CD14-positive monocyte (primary cell): ENCODE results near the gene CSAD. TPM values are rescaled to one million over a fixed set of nuclear protein-coding genes. Genes with fewer than 3 reads are reported as not detected.

Experiments used
- DNase-seq, 3 donors: peaks; one replicate each; pipeline ENCODE4 v3.0.0-alpha.2; 2011 to 2022
- H2AFZ ChIP-seq: 2 replicates; pipeline ENCODE4 v1.6.0; 2012; ENCODE audit warnings: mild to moderate bottlenecking, low read depth, low read length, inconsistent platforms; ENCODE audit not compliant: insufficient read depth, poor library complexity, severe bottlenecking
- H3K27ac ChIP-seq, 2 donors: 1 replicate in 1 of 2; 2 replicates in 1 of 2; pipeline ENCODE4 v1.5.1; 2012 to 2013; ENCODE audit warnings: low read length in 2 of 2, control low read depth in 1 of 2, inconsistent platforms in 1 of 2, low read depth in 1 of 2, mild to moderate bottlenecking in 1 of 2
- H3K27me3 ChIP-seq, 2 donors: one replicate each; pipeline versions ENCODE4 v1.6.0 to v1.6.1; 2011 to 2013; ENCODE audit warnings: low read length in 2 of 2; ENCODE audit not compliant: control insufficient read depth in 2 of 2, insufficient read depth in 2 of 2
- H3K36me3 ChIP-seq, 2 donors: replicated peaks in 1 of 2; 1 replicate in 1 of 2; 2 replicates in 1 of 2; pipeline versions ENCODE4 v1.5.1 to v1.6.1; 2012 to 2013; ENCODE audit warnings: low read length in 2 of 2, control low read depth in 1 of 2, inconsistent platforms in 1 of 2, mild to moderate bottlenecking in 1 of 2; ENCODE audit not compliant: insufficient read depth in 2 of 2, control insufficient read depth in 1 of 2
- H3K4me1 ChIP-seq, 2 donors: 1 replicate in 1 of 2; 2 replicates in 1 of 2; pipeline versions ENCODE4 v1.5.1 to v1.6.1; 2012 to 2013; ENCODE audit warnings: low read length in 2 of 2, control low read depth in 1 of 2, inconsistent platforms in 1 of 2, mild to moderate bottlenecking in 1 of 2, moderate library complexity in 1 of 2; ENCODE audit not compliant: insufficient read depth in 2 of 2, control insufficient read depth in 1 of 2
- H3K4me2 ChIP-seq: replicated peaks from 2 replicates; pipeline ENCODE3; 2012; ENCODE audit warnings: low read length, moderate library complexity, mild to moderate bottlenecking; ENCODE audit not compliant: poor library complexity, severe bottlenecking; ENCODE audit errors: extremely low read depth
- H3K4me3 ChIP-seq, 3 experiments: fragments of 200-600 bp in 1 of 3; sonication (generic) in 1 of 3; replicated peaks in 1 of 3; 1 replicate in 2 of 3; 2 replicates in 1 of 3; pipeline ENCODE4 v1.5.1; 2011 to 2013; ENCODE audit warnings: low read length in 3 of 3, mild to moderate bottlenecking in 3 of 3, control low read depth in 2 of 3, low read depth in 2 of 3, inconsistent platforms in 1 of 3, moderate library complexity in 1 of 3
- H3K79me2 ChIP-seq: 2 replicates; pipeline ENCODE4 v1.6.0; 2012; ENCODE audit warnings: mild to moderate bottlenecking, control low read depth, inconsistent platforms, low read length, moderate library complexity; ENCODE audit not compliant: insufficient read depth
- H3K9ac ChIP-seq: 2 replicates; pipeline ENCODE4 v1.6.0; 2017; ENCODE audit warnings: low read length, mild to moderate bottlenecking; ENCODE audit not compliant: insufficient read depth, poor library complexity, severe bottlenecking
- H3K9me3 ChIP-seq, 2 donors: replicated peaks in 1 of 2; 1 replicate in 1 of 2; 2 replicates in 1 of 2; pipeline versions ENCODE4 v1.5.1 to v1.6.1; 2012 to 2013; ENCODE audit warnings: low read length in 2 of 2, control low read depth in 1 of 2; ENCODE audit not compliant: control insufficient read depth in 1 of 2, insufficient read depth in 1 of 2
- H4K20me1 ChIP-seq: 2 replicates; pipeline ENCODE4 v1.6.0; 2012; ENCODE audit warnings: mild to moderate bottlenecking, low read length, control low read depth, moderate library complexity; ENCODE audit not compliant: insufficient read depth
- H3K27ac Mint-ChIP-seq, 7 donors: one replicate each; pipeline ENCODE4 v1.8.0; 2020; ENCODE audit warnings: mild to moderate bottlenecking in 7 of 7, mixed read lengths in 7 of 7, moderate library complexity in 6 of 7, inconsistent platforms in 2 of 7
- H3K27me3 Mint-ChIP-seq, 3 donors: one replicate each; pipeline ENCODE4 v1.8.0; 2021 to 2022; ENCODE audit warnings: low read depth in 3 of 3, mild to moderate bottlenecking in 3 of 3, mixed read lengths in 3 of 3, moderate library complexity in 3 of 3, inconsistent platforms in 1 of 3
- H3K36me3 Mint-ChIP-seq, 2 donors: one replicate each; pipeline ENCODE4 v1.8.0; 2020; ENCODE audit warnings: mixed read lengths in 2 of 2, inconsistent platforms in 1 of 2, mild to moderate bottlenecking in 1 of 2
- H3K4me1 Mint-ChIP-seq: one replicate; pipeline ENCODE4 v1.8.0; 2020; ENCODE audit warnings: mild to moderate bottlenecking, mixed read lengths
- H3K4me3 Mint-ChIP-seq, 2 donors: one replicate each; pipeline ENCODE4 v1.8.0; 2020; ENCODE audit warnings: mild to moderate bottlenecking in 2 of 2, mixed read lengths in 2 of 2, moderate library complexity in 1 of 2
- H3K9me3 Mint-ChIP-seq, 7 donors: one replicate each; pipeline ENCODE4 v1.8.0; 2020 to 2022; ENCODE audit warnings: mixed read lengths in 7 of 7, mild to moderate bottlenecking in 6 of 7, moderate library complexity in 6 of 7, inconsistent platforms in 2 of 7
- WGBS: methylation state at CpG from one replicate; pipeline ENCODE4 v1.1.5; 2013; ENCODE audit warnings: missing lambda C conversion rate; ENCODE audit not compliant: insufficient coverage; 5-methylcytosine and 5-hydroxymethylcytosine counted together
- intact Hi-C, 2 donors: fragments of 100-400 bp; cut with micrococcal nuclease; formaldehyde crosslinking; loops; one replicate each; pipeline versions ENCODE4 v1.15.0 to v1.15.1; 2023
- polyA plus RNA-seq, 3 donors: library from polyadenylated mRNA; depleted of rRNA in 1 of 3; unstranded in 2 of 3; stranded (reverse) in 1 of 3; fragments of 300-500 nt in 2 of 3; fragments of >200 nt in 1 of 3; fragmentation: Illumina TruSeq in 2 of 3; gene quantifications; 1 replicate in 2 of 3; 2 replicates in 1 of 3; pipeline ENCODE4 v1.2.3, GENCODE V29; 2012 to 2021
- TF ChIP-seq, protein P1 (sequence below): fragments of 200-600 bp; IDR thresholded peaks from one replicate; pipeline ENCODE4 v1.8.0; 2022; ENCODE audit warnings: antibody characterized with exemption, mild to moderate bottlenecking

Gene CSAD
- polyA plus RNA-seq, 3 donors, result 1.3 to 145 (median 1.4) TPM

DNA sequence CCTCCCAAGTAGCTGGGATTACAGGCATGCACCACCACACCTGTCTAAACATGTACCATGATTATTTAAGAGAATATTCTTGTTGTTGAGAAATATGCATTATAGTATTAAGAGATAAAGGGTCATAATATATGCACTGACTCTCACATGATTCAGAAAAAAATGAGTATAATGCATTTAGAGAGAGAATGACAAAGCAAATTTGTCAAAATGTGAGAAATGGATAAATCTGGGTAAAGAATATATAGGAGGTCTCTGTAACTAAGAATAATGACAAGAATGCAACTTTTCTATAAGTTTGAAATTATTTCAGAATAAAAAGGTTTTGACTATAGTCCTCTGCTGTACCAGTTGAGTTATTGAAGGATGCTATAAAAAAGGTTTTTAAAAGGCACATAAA, 28.3 kb downstream of the CSAD start:
- intact Hi-C loops, result no loop called here

DNA sequence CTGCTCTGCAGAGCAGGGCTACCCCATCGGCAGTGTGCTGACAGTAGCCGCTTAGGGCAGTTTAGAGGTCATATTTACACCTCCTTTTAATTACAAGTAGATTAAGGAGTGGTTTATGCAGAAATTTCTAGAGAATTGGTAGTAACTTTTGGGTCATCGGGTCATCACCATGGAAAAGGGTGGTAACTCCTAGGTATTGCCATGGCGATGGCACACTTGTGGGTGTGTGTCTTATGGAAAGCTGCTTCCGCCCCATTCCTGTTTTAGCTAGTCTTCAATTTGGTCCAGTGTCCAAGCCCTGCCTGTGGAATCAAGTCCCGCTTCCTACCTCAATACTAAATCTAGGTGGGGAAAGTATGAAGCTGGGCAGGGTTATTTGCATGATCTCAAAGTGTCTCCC, 29.7 kb downstream of the CSAD start:
- Histone ChIP-seq H3K79me2 (no peaks in the 10 kb centered on the region), H3K9me3 (no peaks in the 10 kb centered on the region), H3K4me1 (no peaks in the 10 kb centered on the region), H3K36me3 (no peaks in the 10 kb centered on the region), H3K4me2 (no peak overlapping the region), H2AFZ (no peak overlapping the region), H4K20me1 (no peaks in the 10 kb centered on the region), H3K9ac (no peak overlapping the region), H3K4me3 (no peak overlapping the region), H3K27me3 (no peaks in the 10 kb centered on the region), H3K27ac (no peak overlapping the region)
- no peak for DNase-seq
- intact Hi-C loops, result no loop called here
- Mint-ChIP-seq H3K4me1 (no peaks in the 10 kb centered on the region), H3K27ac (no peak overlapping the region), H3K4me3 (no peak overlapping the region), H3K27me3 (peaks cover 2 to 3% (median 2%) of the 10 kb centered on the region in 3 donors), H3K9me3 (no peaks in the 10 kb centered on the region), H3K36me3 (no peaks in the 10 kb centered on the region)
- no CpG with 5 or more reads among the region's 6 CpGs for WGBS
- TF ChIP-seq, protein P1, sequence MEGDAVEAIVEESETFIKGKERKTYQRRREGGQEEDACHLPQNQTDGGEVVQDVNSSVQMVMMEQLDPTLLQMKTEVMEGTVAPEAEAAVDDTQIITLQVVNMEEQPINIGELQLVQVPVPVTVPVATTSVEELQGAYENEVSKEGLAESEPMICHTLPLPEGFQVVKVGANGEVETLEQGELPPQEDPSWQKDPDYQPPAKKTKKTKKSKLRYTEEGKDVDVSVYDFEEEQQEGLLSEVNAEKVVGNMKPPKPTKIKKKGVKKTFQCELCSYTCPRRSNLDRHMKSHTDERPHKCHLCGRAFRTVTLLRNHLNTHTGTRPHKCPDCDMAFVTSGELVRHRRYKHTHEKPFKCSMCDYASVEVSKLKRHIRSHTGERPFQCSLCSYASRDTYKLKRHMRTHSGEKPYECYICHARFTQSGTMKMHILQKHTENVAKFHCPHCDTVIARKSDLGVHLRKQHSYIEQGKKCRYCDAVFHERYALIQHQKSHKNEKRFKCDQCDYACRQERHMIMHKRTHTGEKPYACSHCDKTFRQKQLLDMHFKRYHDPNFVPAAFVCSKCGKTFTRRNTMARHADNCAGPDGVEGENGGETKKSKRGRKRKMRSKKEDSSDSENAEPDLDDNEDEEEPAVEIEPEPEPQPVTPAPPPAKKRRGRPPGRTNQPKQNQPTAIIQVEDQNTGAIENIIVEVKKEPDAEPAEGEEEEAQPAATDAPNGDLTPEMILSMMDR, result no peak

More for the DNA sequence above, 28.3 kb downstream of the CSAD start:
- no peak for DNase-seq
- Histone ChIP-seq H4K20me1 (no peaks in the 10 kb centered on the region), H3K9me3 (no peaks in the 10 kb centered on the region), H2AFZ (no peak overlapping the region), H3K27me3 (no peaks in the 10 kb centered on the region), H3K79me2 (no peaks in the 10 kb centered on the region), H3K4me2 (no peak overlapping the region), H3K9ac (no peak overlapping the region), H3K4me1 (no peaks in the 10 kb centered on the region), H3K27ac (no peak overlapping the region), H3K36me3 (no peaks in the 10 kb centered on the region), H3K4me3 (no peak overlapping the region)
- H3K4me1 Mint-ChIP-seq, result no peaks in the 10 kb centered on the region
- no peak overlapping the region for H3K4me3 Mint-ChIP-seq
- peaks cover 0 to 4% of the 10 kb centered on the region in 2 donors for H3K36me3 Mint-ChIP-seq
- TF ChIP-seq, protein P1, result no peak
- H3K27ac Mint-ChIP-seq, result no peak overlapping the region
- H3K9me3 Mint-ChIP-seq, result no peaks in the 10 kb centered on the region
- peaks cover 0 to 3% (median 2%) of the 10 kb centered on the region in 3 donors for H3K27me3 Mint-ChIP-seq
